Measurements from ENCODE around the gene FRAS1. TPM values are rescaled to one million over a fixed set of nuclear protein-coding genes. Genes with fewer than 3 reads are reported as not detected.

The FRAS1 gene
- total and polyA plus RNA-seq, 12 donors: 0.20 to 2.3 (median 0.84) TPM

- peaks cover 0 to 13% of the 10 kb centered on the region in 2 donors for H3K4me1 ChIP-seq (replicated peaks in 1 of 2)
- intact Hi-C loops (cut with DNase I): no loop called here
- WGBS, 4 donors: 8 to 12% (median 11%) methylated on average over 45 to 65 of the region's 65 CpGs
- peaks cover 21% of the 10 kb centered on the region for H3K27me3 ChIP-seq
- TF ChIP-seq POLR2A (IDR thresholded peaks at IDR 0.05): no peak
- TF ChIP-seq, protein P1, sequence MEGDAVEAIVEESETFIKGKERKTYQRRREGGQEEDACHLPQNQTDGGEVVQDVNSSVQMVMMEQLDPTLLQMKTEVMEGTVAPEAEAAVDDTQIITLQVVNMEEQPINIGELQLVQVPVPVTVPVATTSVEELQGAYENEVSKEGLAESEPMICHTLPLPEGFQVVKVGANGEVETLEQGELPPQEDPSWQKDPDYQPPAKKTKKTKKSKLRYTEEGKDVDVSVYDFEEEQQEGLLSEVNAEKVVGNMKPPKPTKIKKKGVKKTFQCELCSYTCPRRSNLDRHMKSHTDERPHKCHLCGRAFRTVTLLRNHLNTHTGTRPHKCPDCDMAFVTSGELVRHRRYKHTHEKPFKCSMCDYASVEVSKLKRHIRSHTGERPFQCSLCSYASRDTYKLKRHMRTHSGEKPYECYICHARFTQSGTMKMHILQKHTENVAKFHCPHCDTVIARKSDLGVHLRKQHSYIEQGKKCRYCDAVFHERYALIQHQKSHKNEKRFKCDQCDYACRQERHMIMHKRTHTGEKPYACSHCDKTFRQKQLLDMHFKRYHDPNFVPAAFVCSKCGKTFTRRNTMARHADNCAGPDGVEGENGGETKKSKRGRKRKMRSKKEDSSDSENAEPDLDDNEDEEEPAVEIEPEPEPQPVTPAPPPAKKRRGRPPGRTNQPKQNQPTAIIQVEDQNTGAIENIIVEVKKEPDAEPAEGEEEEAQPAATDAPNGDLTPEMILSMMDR (IDR thresholded peaks at IDR 0.05): no peak
- no peaks in the 10 kb centered on the region for H3K36me3 ChIP-seq (replicated peaks in 1 of 2)
- peak within 1 kb of the TSS in 2 of 4 donors; percentile 17 to 50 for H3K4me3 ChIP-seq
- no peak for DNase-seq
- peak within 1 kb of the TSS in 1 of 5 donors; percentile 58 for H3K27ac ChIP-seq
- H3K9me3 ChIP-seq (replicated peaks in 1 of 3): no peaks in the 10 kb centered on the region
Measured at GRCh38 chr4:78551420-78552351, 494.6 kb downstream of the FRAS1 start, which contains the start of gene ANXA3. TSS of gene ANXA3 (plus strand) at chr4:78551770. CDS start at chr4:78554474, 2,704 bp downstream.

DNA sequence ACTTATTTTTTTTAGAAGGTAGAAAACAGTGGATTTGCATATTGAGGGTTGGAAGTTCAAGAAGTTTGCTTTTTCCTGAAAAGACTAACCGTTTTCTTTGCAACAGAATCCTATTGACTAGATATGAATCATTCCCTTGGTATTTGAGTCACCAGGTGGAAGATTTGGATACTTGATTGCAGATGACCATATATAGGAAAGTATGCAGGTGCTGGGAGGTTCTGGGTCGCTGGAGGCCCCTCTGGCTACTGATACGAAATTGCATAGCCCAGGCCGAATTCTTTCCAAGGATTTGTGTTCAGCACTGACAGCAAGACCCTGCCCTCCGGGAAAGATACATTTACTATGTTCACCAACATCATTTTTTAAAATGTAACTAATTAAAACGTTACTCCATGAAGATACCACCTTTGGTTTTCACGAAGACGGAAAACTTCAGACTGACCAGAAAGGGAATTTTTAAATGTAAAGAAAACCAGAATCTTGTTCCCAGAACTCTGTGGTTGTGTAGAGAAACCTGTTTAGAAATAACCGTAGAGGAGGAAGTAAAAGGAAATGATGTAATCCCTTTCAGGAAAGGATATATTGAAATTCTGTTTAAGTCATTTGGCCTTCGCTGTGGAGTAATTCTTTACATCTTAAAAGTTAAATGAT is 495.4 kb downstream of the FRAS1 start:
- intact Hi-C loops (cut with DNase I): no loop called here
- no peak overlapping the region for H3K27ac ChIP-seq
- no peak for TF ChIP-seq POLR2A (IDR thresholded peaks at IDR 0.05)
- TF ChIP-seq, protein P1 (IDR thresholded peaks at IDR 0.05): no peak

DNA sequence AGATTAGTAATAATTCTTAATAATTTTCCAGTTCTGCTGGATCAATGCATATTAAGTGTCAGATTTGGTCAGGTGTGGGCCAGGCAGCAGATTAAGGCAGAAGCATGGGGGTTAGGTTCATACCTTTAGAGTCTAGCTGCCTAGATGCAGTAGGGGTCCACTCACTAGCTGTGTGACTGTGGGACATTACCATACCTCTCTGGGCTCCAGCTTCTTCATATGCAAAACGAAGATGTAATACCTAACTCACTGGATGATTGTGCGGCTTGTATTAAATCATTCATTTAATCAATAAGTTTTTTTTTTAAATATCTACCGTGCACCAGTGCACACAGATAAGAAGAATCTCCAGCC is 495.9 kb downstream of the FRAS1 start:
- intact Hi-C loops (cut with DNase I): no loop called here
- Histone ChIP-seq H3K27me3 (peaks cover 21% of the 10 kb centered on the region), H3K27ac (no peak overlapping the region), H3K4me3 (no peak overlapping the region), H3K9me3 (replicated peaks in 1 of 3) (no peaks in the 10 kb centered on the region), H3K4me1 (replicated peaks in 1 of 2) (peaks cover 0 to 13% of the 10 kb centered on the region in 2 donors), H3K36me3 (replicated peaks in 1 of 2) (no peaks in the 10 kb centered on the region)
- no peak for DNase-seq
- no peak for TF ChIP-seq POLR2A (IDR thresholded peaks at IDR 0.05)
- TF ChIP-seq, protein P1 (IDR thresholded peaks at IDR 0.05): no peak
- 78 to 91% (median 84%) methylated on average over 3 of the region's 3 CpGs for whole genome bisulfite sequencing, 4 donors

More for the DNA sequence above, 495.4 kb downstream of the FRAS1 start:
- H3K4me1 ChIP-seq (replicated peaks in 1 of 2): peaks cover 0 to 13% of the 10 kb centered on the region in 2 donors
- 47 to 77% (median 69%) methylated on average over 10 of the region's 10 CpGs for WGBS, 4 donors
- H3K9me3 ChIP-seq (replicated peaks in 1 of 3): no peaks in the 10 kb centered on the region
- H3K36me3 ChIP-seq (replicated peaks in 1 of 2): no peaks in the 10 kb centered on the region
- peaks cover 21% of the 10 kb centered on the region for H3K27me3 ChIP-seq
- no peak for DNase-seq
- H3K4me3 ChIP-seq: no peak overlapping the region

DNA sequence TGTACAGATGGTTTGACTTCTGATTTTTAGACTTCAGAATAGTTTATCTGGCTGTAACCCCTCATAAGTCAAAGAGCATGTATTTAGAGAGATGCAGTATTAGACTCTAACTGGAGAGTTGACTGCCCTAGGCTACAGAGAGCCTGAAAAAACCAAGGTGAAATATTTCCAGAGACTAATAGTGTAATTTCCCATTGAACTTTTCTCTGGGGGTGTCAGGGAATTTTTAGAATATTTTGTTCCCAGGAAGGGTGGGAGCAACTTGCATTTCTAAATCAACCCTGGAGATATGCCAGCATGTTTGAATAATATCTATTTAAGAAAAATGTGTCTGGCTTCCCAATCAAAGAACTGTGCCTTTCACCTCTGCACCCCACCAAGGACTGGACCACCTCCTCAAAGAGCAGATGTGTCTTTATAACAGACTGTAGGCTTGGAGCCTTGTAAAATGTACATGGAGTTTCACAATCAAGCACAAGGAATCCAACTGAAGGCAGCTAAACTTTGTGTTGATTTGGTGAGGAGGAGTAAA is 496.5 kb downstream of the FRAS1 start:
- TF ChIP-seq, protein P1 (IDR thresholded peaks at IDR 0.05): no peak
- TF ChIP-seq POLR2A (IDR thresholded peaks at IDR 0.05): no peak
- Histone ChIP-seq H3K36me3 (replicated peaks in 1 of 2) (no peaks in the 10 kb centered on the region), H3K9me3 (replicated peaks in 1 of 3) (no peaks in the 10 kb centered on the region), H3K4me3 (no peak overlapping the region), H3K27me3 (peaks cover 21% of the 10 kb centered on the region), H3K4me1 (replicated peaks in 1 of 2) (peaks cover 0 to 13% of the 10 kb centered on the region in 2 donors), H3K27ac (no peak overlapping the region)
- DNase-seq: no peak
- intact Hi-C loops (cut with DNase I): no loop called here
